GM23338 (cell line): ENCODE measurements around the gene IQUB. TPM values are rescaled to one million over a fixed set of nuclear protein-coding genes. Genes with fewer than 3 reads are reported as not detected.

Experiments used
- ATAC-seq: fragments of 200-7000 bp; cut with Tn5 transposase; 3 replicates; pipeline ENCODE4 v1.9.1; 2020
- DNase-seq: peaks from one replicate; pipeline ENCODE4 v3.0.0-alpha.2; 2015; ENCODE audit warnings: low spot score
- H2AFZ ChIP-seq: fragments of 200-600 bp; sonication (generic); 2 replicates; pipeline ENCODE4 v1.8.0; 2016; ENCODE audit warnings: antibody characterized with exemption, mild to moderate bottlenecking, moderate library complexity
- H3F3A ChIP-seq: fragments of 200-600 bp; sonication (generic); replicated peaks from 2 replicates; pipeline ENCODE4 v1.8.0; 2017; ENCODE audit warnings: antibody characterized with exemption, mixed run types, low read depth
- H3K27ac ChIP-seq: fragments of 200-600 bp; sonication (generic); 2 replicates; pipeline ENCODE4 v1.6.1; 2016; ENCODE audit warnings: low read depth
- H3K27me3 ChIP-seq: fragments of 200-600 bp; sonication (generic); 2 replicates; pipeline ENCODE4 v1.8.0; 2016; ENCODE audit warnings: mild to moderate bottlenecking, mixed run types, moderate library complexity; ENCODE audit not compliant: insufficient read depth
- H3K36me3 ChIP-seq: fragments of 200-600 bp; sonication (generic); 2 replicates; pipeline ENCODE4 v1.8.0; 2016; ENCODE audit warnings: mild to moderate bottlenecking; ENCODE audit not compliant: insufficient read depth
- H3K4me1 ChIP-seq: fragments of 200-600 bp; sonication (generic); 2 replicates; pipeline ENCODE4 v1.8.0; 2016; ENCODE audit warnings: mild to moderate bottlenecking, moderate library complexity; ENCODE audit not compliant: insufficient read depth
- H3K4me2 ChIP-seq: fragments of 200-600 bp; sonication (generic); 2 replicates; pipeline ENCODE4 v1.7.1; 2017; ENCODE audit warnings: mixed run types
- H3K4me3 ChIP-seq: fragments of 200-600 bp; sonication (generic); 2 replicates; pipeline ENCODE4 v1.6.1; 2016; ENCODE audit warnings: mixed run types
- H3K79me2 ChIP-seq: fragments of 200-600 bp; sonication (generic); replicated peaks from 2 replicates; pipeline ENCODE4 v1.8.0; 2017; ENCODE audit warnings: mild to moderate bottlenecking; ENCODE audit not compliant: insufficient read depth
- H3K9me2 ChIP-seq: fragments of 200-600 bp; sonication (generic); 2 replicates; pipeline ENCODE4 v1.8.0; 2017; ENCODE audit not compliant: insufficient read depth
- H4K20me1 ChIP-seq: fragments of 200-600 bp; sonication (generic); replicated peaks from 2 replicates; pipeline ENCODE4 v1.8.0; 2017; ENCODE audit warnings: mild to moderate bottlenecking; ENCODE audit not compliant: insufficient read depth
- H3K27ac Mint-ChIP-seq: 2 replicates; pipeline ENCODE4 v1.8.0; 2020; ENCODE audit warnings: inconsistent platforms, mild to moderate bottlenecking, moderate library complexity, mixed read lengths
- H3K27me3 Mint-ChIP-seq: 3 replicates; pipeline ENCODE4 v1.8.0; 2022; ENCODE audit warnings: low read depth, mild to moderate bottlenecking, moderate library complexity, mixed read lengths, inconsistent platforms; ENCODE audit not compliant: insufficient read depth, poor library complexity
- H3K36me3 Mint-ChIP-seq: 3 replicates; pipeline ENCODE4 v1.8.0; 2021; ENCODE audit warnings: low read depth, mild to moderate bottlenecking, inconsistent platforms, moderate library complexity, mixed read lengths
- H3K4me1 Mint-ChIP-seq: 3 replicates; pipeline ENCODE4 v1.8.0; 2020; ENCODE audit warnings: mild to moderate bottlenecking, inconsistent platforms, mixed read lengths
- H3K4me3 Mint-ChIP-seq: 3 replicates; pipeline ENCODE4 v1.8.0; 2021; ENCODE audit warnings: moderate library complexity, mild to moderate bottlenecking, inconsistent platforms, mixed read lengths
- H3K9me3 Mint-ChIP-seq: 3 replicates; pipeline ENCODE4 v1.8.0; 2020; ENCODE audit warnings: moderate library complexity, mild to moderate bottlenecking, inconsistent platforms, mixed read lengths
- CREB1 ChIP-seq: fragments of 250-450 bp; sonication (Bioruptor Pico); IDR thresholded peaks from 2 replicates; pipeline ENCODE4 v1.5.0; 2020; ENCODE audit warnings: low read depth, mild to moderate bottlenecking, moderate library complexity
- CTCF ChIP-seq, 2 experiments: fragments of 200-600 bp in 1 of 2; sonication (generic) in 1 of 2; conservative IDR thresholded peaks; 2 replicates each; pipeline versions ENCODE4 v1.5.1 to v1.6.1; 2016 to 2017; ENCODE audit warnings: antibody characterized with exemption in 2 of 2, low read depth in 2 of 2, mild to moderate bottlenecking in 2 of 2, moderate library complexity in 1 of 2
- EZH2 ChIP-seq: fragments of 200-600 bp; sonication (generic); IDR thresholded peaks from one replicate; pipeline ENCODE4 v1.8.0; 2017; ENCODE audit warnings: antibody characterized with exemption, mild to moderate bottlenecking, low read depth; ENCODE audit not compliant: unreplicated experiment
- EZH2phosphoT487 ChIP-seq: fragments of 200-600 bp; sonication (generic); IDR thresholded peaks from one replicate; pipeline ENCODE4 v1.8.1; 2018; ENCODE audit warnings: antibody characterized with exemption; ENCODE audit not compliant: unreplicated experiment
- JUNB ChIP-seq: IDR thresholded peaks from one replicate; pipeline ENCODE4 v1.6.1; 2016; ENCODE audit warnings: antibody characterized with exemption; ENCODE audit not compliant: unreplicated experiment
- NANOG ChIP-seq: IDR thresholded peaks from 2 replicates; pipeline ENCODE4 v1.6.1; 2016; ENCODE audit warnings: antibody characterized with exemption, borderline replicate concordance
- POLR2AphosphoS5 ChIP-seq: IDR thresholded peaks from 2 replicates; pipeline ENCODE4 v1.6.1; 2016; ENCODE audit warnings: antibody characterized with exemption, low read depth
- STAT1 ChIP-seq: IDR thresholded peaks from one replicate; pipeline ENCODE4 v1.6.1; 2016; ENCODE audit warnings: antibody characterized with exemption; ENCODE audit not compliant: unreplicated experiment
- ZNF114 ChIP-seq: fragments of 250-450 bp; sonication (Bioruptor Pico); IDR thresholded peaks from 2 replicates; pipeline ENCODE4 v1.5.0; 2020; ENCODE audit warnings: mild to moderate bottlenecking, moderate library complexity
- ZNF331 ChIP-seq: fragments of 250-450 bp; sonication (Bioruptor Pico); IDR thresholded peaks from 2 replicates; pipeline ENCODE4 v1.5.0; 2020; ENCODE audit warnings: low read depth, mild to moderate bottlenecking, moderate library complexity
- polyA plus RNA-seq: library from polyadenylated mRNA; unstranded; fragments of >200 nt; fragmentation: Nextera tagmentation; extraction: Ambion mirVana; gene quantifications from 2 replicates; pipeline ENCODE4 v1.2.1, GENCODE V29; 2016
- total RNA-seq: library from RNA; depleted of rRNA; stranded (reverse); fragments of >200 nt; shearing (Covaris generic); gene quantifications from 2 replicates; pipeline ENCODE4 v1.2.3, GENCODE V29; 2014
- TF ChIP-seq, protein P1 (sequence below): IDR thresholded peaks from 2 replicates; pipeline ENCODE4 v1.6.1; 2016; ENCODE audit warnings: antibody characterized with exemption
- TF ChIP-seq, protein P2 (sequence below): fragments of 250-450 bp; sonication (Bioruptor Pico); IDR thresholded peaks from 2 replicates; pipeline ENCODE4 v1.5.0; 2020; ENCODE audit warnings: mild to moderate bottlenecking, moderate library complexity
- TF ChIP-seq, protein P3 (sequence below): IDR thresholded peaks from one replicate; pipeline ENCODE4 v1.6.1; 2018; ENCODE audit warnings: antibody characterized with exemption; ENCODE audit not compliant: unreplicated experiment

Gene IQUB
- total and polyA plus RNA-seq, 2 experiments from 2014 or later: 0.79 to 1.1 TPM

DNA sequence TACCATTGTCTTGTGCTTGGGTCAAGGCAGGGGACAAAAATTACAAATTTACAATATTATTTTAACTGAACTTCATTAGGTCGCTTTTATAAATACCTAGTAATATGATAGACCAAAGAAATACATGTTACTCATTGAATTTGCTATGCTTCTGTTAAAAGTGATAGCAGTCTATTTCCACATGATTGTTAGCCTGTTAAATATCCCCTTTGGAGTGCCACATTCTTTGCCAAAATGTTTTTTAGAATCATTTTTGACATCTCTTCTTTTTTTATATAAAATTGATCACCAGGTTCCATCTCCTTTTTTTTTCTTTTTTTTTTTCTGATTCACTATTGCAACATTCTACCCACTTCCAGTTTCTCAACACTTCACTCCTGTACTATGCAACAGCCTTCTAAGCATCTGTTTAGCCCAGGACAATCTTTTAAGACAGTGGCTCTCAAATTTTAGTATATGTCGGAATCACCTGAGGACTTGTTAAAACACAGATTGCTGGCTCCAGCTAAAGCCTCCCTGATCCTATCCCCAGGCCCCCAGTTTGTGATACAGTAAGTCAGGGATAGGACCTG is 39.6 kb upstream of the IQUB start:
- no peaks in the 10 kb centered on the region for H3K36me3 ChIP-seq
- H3K9me3 Mint-ChIP-seq: no peaks in the 10 kb centered on the region
- ATAC-seq (no peak), DNase-seq (no peak)
- TF ChIP-seq, protein P1, sequence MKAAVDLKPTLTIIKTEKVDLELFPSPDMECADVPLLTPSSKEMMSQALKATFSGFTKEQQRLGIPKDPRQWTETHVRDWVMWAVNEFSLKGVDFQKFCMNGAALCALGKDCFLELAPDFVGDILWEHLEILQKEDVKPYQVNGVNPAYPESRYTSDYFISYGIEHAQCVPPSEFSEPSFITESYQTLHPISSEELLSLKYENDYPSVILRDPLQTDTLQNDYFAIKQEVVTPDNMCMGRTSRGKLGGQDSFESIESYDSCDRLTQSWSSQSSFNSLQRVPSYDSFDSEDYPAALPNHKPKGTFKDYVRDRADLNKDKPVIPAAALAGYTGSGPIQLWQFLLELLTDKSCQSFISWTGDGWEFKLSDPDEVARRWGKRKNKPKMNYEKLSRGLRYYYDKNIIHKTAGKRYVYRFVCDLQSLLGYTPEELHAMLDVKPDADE: no peak
- TF ChIP-seq, protein P2, sequence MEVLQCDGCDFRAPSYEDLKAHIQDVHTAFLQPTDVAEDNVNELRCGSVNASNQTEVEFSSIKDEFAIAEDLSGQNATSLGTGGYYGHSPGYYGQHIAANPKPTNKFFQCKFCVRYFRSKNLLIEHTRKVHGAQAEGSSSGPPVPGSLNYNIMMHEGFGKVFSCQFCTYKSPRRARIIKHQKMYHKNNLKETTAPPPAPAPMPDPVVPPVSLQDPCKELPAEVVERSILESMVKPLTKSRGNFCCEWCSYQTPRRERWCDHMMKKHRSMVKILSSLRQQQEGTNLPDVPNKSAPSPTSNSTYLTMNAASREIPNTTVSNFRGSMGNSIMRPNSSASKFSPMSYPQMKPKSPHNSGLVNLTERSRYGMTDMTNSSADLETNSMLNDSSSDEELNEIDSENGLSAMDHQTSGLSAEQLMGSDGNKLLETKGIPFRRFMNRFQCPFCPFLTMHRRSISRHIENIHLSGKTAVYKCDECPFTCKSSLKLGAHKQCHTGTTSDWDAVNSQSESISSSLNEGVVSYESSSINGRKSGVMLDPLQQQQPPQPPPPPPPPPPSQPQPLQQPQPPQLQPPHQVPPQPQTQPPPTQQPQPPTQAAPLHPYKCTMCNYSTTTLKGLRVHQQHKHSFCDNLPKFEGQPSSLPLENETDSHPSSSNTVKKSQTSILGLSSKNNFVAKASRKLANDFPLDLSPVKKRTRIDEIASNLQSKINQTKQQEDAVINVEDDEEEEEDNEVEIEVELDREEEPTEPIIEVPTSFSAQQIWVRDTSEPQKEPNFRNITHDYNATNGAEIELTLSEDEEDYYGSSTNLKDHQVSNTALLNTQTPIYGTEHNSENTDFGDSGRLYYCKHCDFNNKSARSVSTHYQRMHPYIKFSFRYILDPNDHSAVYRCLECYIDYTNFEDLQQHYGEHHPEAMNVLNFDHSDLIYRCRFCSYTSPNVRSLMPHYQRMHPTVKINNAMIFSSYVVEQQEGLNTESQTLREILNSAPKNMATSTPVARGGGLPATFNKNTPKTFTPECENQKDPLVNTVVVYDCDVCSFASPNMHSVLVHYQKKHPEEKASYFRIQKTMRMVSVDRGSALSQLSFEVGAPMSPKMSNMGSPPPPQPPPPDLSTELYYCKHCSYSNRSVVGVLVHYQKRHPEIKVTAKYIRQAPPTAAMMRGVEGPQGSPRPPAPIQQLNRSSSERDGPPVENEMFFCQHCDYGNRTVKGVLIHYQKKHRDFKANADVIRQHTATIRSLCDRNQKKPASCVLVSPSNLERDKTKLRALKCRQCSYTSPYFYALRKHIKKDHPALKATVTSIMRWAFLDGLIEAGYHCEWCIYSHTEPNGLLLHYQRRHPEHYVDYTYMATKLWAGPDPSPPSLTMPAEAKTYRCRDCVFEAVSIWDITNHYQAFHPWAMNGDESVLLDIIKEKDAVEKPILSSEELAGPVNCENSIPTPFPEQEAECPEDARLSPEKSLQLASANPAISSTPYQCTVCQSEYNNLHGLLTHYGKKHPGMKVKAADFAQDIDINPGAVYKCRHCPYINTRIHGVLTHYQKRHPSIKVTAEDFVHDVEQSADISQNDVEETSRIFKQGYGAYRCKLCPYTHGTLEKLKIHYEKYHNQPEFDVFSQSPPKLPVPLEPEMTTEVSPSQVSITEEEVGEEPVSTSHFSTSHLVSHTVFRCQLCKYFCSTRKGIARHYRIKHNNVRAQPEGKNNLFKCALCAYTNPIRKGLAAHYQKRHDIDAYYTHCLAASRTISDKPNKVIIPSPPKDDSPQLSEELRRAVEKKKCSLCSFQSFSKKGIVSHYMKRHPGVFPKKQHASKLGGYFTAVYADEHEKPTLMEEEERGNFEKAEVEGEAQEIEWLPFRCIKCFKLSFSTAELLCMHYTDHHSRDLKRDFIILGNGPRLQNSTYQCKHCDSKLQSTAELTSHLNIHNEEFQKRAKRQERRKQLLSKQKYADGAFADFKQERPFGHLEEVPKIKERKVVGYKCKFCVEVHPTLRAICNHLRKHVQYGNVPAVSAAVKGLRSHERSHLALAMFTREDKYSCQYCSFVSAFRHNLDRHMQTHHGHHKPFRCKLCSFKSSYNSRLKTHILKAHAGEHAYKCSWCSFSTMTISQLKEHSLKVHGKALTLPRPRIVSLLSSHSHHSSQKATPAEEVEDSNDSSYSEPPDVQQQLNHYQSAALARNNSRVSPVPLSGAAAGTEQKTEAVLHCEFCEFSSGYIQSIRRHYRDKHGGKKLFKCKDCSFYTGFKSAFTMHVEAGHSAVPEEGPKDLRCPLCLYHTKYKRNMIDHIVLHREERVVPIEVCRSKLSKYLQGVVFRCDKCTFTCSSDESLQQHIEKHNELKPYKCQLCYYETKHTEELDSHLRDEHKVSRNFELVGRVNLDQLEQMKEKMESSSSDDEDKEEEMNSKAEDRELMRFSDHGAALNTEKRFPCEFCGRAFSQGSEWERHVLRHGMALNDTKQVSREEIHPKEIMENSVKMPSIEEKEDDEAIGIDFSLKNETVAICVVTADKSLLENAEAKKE (CRISPR knock-in tag): no peak
- TF ChIP-seq ZNF114 (CRISPR knock-in tag) (no peak), CREB1 (CRISPR knock-in tag) (no peak), JUNB (no peak), STAT1 (no peak), CTCF (conservative IDR thresholded peaks at IDR 0.05; ENCODE audit: low read depth in 2 of 2) (no peak), EZH2 (no peak), NANOG (no peak), POLR2AphosphoS5 (no peak), EZH2phosphoT487 (no peak), ZNF331 (no peak)
- TF ChIP-seq, protein P3, sequence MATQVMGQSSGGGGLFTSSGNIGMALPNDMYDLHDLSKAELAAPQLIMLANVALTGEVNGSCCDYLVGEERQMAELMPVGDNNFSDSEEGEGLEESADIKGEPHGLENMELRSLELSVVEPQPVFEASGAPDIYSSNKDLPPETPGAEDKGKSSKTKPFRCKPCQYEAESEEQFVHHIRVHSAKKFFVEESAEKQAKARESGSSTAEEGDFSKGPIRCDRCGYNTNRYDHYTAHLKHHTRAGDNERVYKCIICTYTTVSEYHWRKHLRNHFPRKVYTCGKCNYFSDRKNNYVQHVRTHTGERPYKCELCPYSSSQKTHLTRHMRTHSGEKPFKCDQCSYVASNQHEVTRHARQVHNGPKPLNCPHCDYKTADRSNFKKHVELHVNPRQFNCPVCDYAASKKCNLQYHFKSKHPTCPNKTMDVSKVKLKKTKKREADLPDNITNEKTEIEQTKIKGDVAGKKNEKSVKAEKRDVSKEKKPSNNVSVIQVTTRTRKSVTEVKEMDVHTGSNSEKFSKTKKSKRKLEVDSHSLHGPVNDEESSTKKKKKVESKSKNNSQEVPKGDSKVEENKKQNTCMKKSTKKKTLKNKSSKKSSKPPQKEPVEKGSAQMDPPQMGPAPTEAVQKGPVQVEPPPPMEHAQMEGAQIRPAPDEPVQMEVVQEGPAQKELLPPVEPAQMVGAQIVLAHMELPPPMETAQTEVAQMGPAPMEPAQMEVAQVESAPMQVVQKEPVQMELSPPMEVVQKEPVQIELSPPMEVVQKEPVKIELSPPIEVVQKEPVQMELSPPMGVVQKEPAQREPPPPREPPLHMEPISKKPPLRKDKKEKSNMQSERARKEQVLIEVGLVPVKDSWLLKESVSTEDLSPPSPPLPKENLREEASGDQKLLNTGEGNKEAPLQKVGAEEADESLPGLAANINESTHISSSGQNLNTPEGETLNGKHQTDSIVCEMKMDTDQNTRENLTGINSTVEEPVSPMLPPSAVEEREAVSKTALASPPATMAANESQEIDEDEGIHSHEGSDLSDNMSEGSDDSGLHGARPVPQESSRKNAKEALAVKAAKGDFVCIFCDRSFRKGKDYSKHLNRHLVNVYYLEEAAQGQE: no peak
- H3K27me3 Mint-ChIP-seq: peaks cover 5% of the 10 kb centered on the region
- H3K4me1 Mint-ChIP-seq: peaks cover 35% of the 10 kb centered on the region
- H3K9me2 ChIP-seq: no peaks in the 10 kb centered on the region
- H3K27ac Mint-ChIP-seq: peak overlapping the region; percentile 50; the same call in 1 of the 2 replicates
- no peaks in the 10 kb centered on the region for H3K27me3 ChIP-seq
- 0 out of 2 replicates have a peak overlapping the region, but pooled peaks have one; percentile 47 for H3K27ac ChIP-seq
- H2AFZ ChIP-seq: peak overlapping the region; percentile 52
- H4K20me1 ChIP-seq: no peaks in the 10 kb centered on the region
- no peak overlapping the region for H3K4me3 ChIP-seq
- no peaks in the 10 kb centered on the region for H3K79me2 ChIP-seq
- H3F3A ChIP-seq: no peaks in the 10 kb centered on the region
- peaks cover 27% of the 10 kb centered on the region for H3K4me1 ChIP-seq
- no peak overlapping the region for H3K4me2 ChIP-seq
- no peaks in the 10 kb centered on the region for H3K36me3 Mint-ChIP-seq
- no peak overlapping the region for H3K4me3 Mint-ChIP-seq
